Globus pallidus (tissue), 1 donor: ENCODE data around the gene PLXDC2.
"Not testable (repeated sequence)": the region's sequence is repeated elsewhere in the genome, so short reads cannot be mapped to it uniquely, and the experiment has no call there.

Experiments used
- DNase-seq: peaks from one replicate; pipeline ENCODE4 v3.0.0-alpha.2; 2015; ENCODE audit warnings: low spot score

Gene PLXDC2

GRCh38 chr10:20115894-20116293, 299.7 kb downstream of the PLXDC2 start:
- DNase-seq = no peak

GRCh38 chr10:20117471-20117870, 301.2 kb downstream of the PLXDC2 start:
- DNase-seq = no peak

GRCh38 chr10:20118119-20118518, 301.9 kb downstream of the PLXDC2 start:
- DNase-seq = no peak

- no peak for DNase-seq
These were observed 312.6 kb downstream of the PLXDC2 start for GRCh38 chr10:20128811-20129210.

- no peak for DNase-seq
These were observed 316.6 kb downstream of the PLXDC2 start for GRCh38 chr10:20132816-20133215.

GRCh38 chr10:20133669-20134189, 317.5 kb downstream of the PLXDC2 start:
- no peak for DNase-seq

GRCh38 chr10:20142311-20142710, 326.1 kb downstream of the PLXDC2 start:
- DNase-seq = no peak

DNA sequence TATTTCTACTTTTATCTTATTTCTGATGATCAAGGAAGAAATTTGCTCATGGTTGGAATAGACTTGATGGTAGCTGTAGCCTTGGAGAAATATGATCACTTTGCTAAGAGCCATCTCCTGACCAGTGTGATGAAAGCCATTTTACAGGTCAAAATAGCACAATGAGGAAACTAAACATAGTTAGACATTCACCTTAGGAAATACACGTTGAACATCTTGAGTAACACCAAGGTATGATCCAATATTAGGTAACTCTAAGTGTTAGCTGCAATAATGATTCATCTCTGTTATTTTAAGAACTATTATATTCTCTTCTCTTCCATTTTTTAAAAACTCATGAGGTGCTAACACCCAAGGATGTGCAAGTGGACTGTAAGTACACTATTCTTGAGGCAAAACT, 328.0 kb downstream of the PLXDC2 start:
- DNase-seq = no peak

GRCh38 chr10:20146004-20146403, 329.8 kb downstream of the PLXDC2 start:
- no peak for DNase-seq

DNA sequence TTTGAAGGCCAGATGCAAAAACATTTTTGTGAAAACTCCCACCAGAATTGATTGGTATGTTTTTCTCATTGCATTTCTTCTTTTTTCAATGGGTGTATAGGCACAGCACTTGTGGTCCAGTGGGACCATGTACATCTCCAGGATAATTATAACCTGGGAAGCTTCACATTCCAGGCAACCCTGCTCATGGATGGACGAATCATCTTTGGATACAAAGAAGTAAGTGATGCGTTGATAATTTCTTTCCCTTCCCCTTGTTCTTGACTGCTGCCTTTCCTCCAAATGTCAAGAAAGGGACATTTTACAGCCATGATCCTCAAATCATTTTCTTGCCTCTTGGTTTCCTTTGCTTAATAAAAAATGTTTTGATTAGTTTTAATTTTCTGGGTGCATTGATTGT, 331.5 kb downstream of the PLXDC2 start:
- DNase-seq = no peak

- no peak for DNase-seq
These were observed 340.3 kb downstream of the PLXDC2 start for GRCh38 chr10:20156511-20156910.

- DNase-seq = no peak
These were observed 341.1 kb downstream of the PLXDC2 start for GRCh38 chr10:20157314-20157713.

DNA sequence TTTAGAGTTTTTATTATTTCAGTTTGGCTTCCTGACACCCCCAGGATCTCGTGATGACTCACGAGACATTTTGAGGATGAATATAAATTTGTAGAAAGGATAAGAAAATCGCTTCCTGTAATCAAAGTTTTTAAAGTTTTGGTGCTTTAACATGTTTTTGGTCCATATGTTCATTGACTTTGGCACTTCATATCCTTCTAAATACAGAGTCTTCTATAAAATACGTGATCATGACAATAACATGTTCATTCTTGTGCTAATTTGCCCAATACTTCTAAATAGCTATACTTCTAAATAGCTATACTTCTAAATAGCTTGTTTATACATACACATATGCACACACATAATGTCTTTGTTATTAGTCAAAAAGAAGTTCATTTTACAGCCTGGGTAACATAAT, 341.9 kb downstream of the PLXDC2 start:
- DNase-seq = no peak

DNA sequence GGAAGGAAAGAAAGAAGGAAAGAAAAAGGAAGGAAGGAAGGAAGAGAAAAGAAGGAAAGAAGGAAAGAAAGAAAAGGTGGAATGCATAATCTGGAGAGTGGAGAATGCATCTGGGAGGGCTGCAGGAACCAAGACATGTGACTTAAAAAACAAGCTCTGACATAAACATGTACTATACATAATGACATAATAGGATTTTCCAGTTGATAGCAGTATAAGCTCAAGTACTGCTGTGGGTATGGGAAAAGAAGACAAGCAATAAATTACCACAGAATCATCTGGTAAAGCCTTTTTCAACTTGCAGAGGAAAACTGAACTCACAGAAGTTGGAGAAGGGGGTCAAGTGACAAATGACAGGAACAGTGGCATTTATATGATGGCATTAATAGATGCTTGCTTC, 345.9 kb downstream of the PLXDC2 start:
- no peak for DNase-seq

- DNase-seq = no peak
These were observed 350.0 kb downstream of the PLXDC2 start for GRCh38 chr10:20166096-20166675.

- DNase-seq = no peak
These were observed 354.4 kb downstream of the PLXDC2 start for GRCh38 chr10:20170661-20171060.

DNA sequence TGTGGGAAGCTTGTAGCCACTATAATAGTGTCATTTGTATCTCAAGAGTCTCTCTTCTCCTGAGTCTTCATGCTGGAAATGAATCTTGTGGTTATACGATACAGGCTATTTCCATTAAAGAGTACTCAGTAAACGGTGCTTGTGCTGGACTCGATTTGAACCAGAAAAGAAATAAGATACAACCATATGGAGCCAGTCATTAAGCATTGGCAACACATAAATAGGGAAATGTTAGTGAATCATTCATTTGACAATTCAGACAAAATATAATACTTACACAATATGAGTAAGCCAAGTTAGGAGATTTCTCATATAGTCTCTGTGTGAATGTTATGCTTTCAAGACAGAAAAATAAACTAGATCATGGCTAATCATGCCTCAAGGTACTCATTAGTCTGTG, 356.8 kb downstream of the PLXDC2 start:
- DNase-seq = no peak

DNA sequence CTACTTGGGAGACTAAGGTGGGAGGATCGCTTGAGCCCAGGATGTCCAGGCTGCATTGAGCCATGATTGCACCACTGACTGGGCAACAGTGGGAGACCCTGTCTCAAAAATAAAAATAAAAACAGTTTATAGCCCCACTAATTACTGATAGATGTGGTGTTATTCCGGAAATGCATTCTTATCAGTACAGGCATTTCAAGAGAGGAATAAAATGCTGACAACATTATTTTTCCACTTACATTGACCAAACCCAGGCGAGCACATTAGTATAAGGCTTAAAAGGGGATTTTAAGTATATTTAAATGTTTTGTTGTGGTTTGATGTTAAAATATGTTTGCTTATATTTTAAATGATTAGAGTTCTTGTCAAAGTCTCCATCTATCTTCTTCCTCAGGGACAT, 359.5 kb downstream of the PLXDC2 start:
- no peak for DNase-seq

- DNase-seq = no peak
These were observed 364.5 kb downstream of the PLXDC2 start for GRCh38 chr10:20180766-20181165.

DNA sequence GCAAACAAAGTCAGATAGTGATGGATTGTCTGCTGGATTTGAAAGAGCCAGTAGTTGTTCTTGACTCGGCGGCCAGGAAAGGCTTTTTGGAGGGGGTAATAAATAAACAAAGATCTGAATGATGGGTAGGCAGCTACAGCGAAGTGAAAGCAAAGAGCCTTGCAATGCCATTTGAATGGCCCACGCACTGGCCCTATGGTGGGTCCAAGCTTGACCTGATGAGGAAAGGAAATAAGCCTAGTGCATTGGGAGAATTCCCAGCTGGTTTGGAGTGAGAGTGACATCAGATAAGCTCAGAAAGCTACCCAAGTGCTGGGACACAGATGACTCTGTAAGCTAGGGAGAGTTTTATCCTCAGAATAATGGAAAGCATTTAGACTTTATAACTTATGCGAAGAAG, 365.2 kb downstream of the PLXDC2 start:
- peak; percentile 47 for DNase-seq

DNA sequence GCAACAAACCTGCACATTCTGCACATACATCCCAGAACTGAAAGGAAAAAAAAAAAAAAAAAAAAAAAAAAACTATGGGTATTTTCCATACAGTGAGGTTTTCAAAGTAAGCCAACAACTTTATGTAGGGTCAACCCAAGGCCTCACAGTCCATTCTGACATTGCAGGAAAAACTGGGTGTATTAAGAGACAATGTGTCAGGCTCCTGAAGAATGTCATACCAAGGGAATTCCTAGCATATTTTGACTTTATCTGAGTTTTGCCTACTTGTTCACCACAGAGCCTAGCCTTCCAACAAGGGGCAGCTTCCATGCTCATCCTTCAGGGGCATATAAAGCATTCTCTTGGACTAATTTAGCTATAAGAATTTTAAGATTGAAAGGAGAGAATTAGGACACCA, 368.9 kb downstream of the PLXDC2 start:
- DNase-seq = no peak

- DNase-seq = not testable (repeated sequence)
These were observed 375.2 kb downstream of the PLXDC2 start for GRCh38 chr10:20191392-20191791.

DNA sequence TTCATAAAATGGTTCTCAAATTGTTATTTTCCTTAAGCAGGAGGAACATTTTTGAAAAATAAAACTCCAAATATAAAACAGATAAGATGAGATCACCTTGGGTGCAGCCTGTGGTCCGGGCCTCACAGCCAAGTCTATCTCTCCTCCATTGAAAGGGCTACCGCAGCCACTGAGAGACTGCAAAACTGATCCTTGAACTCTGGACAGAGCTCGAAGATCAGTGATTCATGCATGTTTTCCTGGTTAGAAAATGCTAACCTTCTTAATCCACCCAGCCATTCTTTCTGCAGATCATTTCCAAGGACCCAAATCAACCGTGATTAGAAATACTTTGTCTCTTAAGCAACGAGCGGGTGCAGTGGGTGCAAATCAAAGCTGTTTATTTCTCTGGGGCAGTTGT, 378.8 kb downstream of the PLXDC2 start:
- no peak for DNase-seq

DNA sequence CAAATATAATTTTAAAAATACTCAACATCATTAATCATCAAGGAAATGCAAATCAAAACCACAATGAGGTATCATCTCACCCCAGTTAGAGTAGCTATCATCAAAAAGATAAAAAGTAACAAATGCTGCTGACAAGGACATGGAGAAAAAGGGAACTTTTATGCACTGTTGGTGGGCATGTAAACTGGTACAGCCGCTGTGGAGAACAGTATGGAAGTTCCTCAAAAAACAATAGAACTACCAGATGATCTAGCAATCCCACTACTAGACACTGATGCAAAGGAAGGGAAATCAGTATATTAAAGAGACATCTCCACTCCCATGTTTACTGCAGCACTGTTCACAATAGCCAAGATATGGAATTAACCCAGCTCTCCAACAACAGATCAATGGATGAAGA, 384.5 kb downstream of the PLXDC2 start:
- no peak for DNase-seq

DNA sequence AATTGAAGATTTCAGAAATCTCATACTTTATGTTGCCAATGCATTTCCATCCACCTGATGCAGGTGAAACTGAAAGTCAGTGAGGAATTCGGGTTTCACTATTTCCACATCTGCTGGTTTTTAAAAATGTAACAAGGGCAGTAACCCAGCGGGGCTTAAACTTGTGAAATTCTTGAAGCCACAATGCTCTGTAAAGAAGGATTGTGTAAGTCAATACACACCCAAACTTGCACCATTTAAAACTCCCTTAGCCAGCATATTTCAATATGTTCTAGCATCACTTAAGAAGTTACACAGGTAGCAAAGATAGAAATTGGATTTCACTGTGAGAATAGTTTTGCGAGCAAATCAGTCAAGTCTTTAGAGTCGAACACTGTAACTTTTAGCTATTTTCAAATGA, 386.1 kb downstream of the PLXDC2 start:
- no peak for DNase-seq
